Central memory CD8-positive, alpha-beta T cell (primary cell): ENCODE results near the gene ASB8.
A peak's percentile ranks its signal among the peaks of the same experiment; 100 is the strongest.
"Not testable (repeated sequence)": the region's sequence is repeated elsewhere in the genome, so short reads cannot be mapped to it uniquely, and the experiment has no call there.

Experiments
- ATAC-seq: fragments of 150-1000 bp; cut with Tn5 transposase; replicated peaks from 2 replicates; pipeline ENCODE4 v1.10.0; 2022; ENCODE audit warnings: mild to moderate bottlenecking, moderate FRiP score, moderate number of reproducible peaks; ENCODE audit not compliant: poor library complexity, severe bottlenecking; ENCODE audit errors: extremely low read depth
- DNase-seq, 2 donors: peaks; one replicate each; pipeline ENCODE4 v3.0.0; 2021; ENCODE audit warnings: low spot score in 2 of 2
- H3K27ac Mint-ChIP-seq: one replicate; pipeline ENCODE4 v1.8.0; 2022; ENCODE audit warnings: low read depth, mild to moderate bottlenecking, moderate library complexity, mixed read lengths
- H3K27me3 Mint-ChIP-seq: one replicate; pipeline ENCODE4 v1.8.0; 2022; ENCODE audit warnings: mixed read lengths
- H3K36me3 Mint-ChIP-seq: one replicate; pipeline ENCODE4 v1.8.0; 2022; ENCODE audit warnings: mild to moderate bottlenecking, moderate library complexity, mixed read lengths; ENCODE audit not compliant: insufficient read depth
- H3K4me1 Mint-ChIP-seq: one replicate; pipeline ENCODE4 v1.8.0; 2022; ENCODE audit warnings: mixed read lengths
- H3K4me3 Mint-ChIP-seq: one replicate; pipeline ENCODE4 v1.8.0; 2022; ENCODE audit warnings: mild to moderate bottlenecking, moderate library complexity, mixed read lengths
- H3K9me3 Mint-ChIP-seq: one replicate; pipeline ENCODE4 v1.8.0; 2022; ENCODE audit warnings: mixed read lengths

Gene ASB8

GRCh38 chr12:48123169-48123568 is 34.1 kb downstream of the ASB8 start:
- Mint-ChIP-seq H3K4me1 (peaks cover 13% of the 10 kb centered on the region), H3K27me3 (peaks cover 7% of the 10 kb centered on the region), H3K27ac (no peak overlapping the region), H3K4me3 (no peak overlapping the region), H3K9me3 (no peaks in the 10 kb centered on the region), H3K36me3 (peaks cover 4% of the 10 kb centered on the region)
- DNase-seq, result no peak
- ATAC-seq, result no peak

DNA sequence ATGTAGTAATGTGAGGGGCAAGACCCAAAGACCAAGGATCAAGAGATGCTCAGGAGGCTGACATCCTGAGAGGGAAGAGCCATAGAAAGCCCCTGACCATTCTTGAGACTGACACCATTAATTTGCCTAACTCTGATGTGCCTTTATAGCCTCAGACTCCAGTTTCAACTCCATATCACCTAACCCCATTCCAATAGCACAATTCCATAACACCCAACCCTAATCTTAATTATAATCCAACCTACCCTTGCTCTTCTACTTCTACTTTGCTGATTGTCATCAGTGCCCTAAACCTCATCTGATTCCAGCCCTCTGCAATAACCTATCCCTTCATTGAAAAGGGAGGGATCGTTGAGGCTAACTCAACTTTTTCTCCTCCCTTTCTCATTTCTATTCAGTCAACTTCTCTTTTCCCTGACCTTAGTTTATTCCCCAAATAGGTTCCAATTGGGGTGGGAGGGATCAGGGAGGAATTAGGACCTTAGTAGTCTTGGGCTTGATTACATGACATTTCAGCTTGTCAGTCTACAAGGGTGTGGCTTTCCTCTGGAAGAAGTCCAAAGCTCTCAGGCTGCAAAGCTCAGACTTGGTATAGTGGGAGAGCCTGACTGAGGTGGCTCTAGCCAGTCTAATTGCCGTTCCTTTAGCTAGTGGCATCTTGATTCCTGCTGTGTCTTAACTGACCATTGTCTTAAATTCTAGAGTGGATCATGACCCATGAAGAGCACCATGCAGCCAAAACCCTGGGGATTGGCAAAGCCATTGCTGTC is 35.1 kb downstream of the ASB8 start:
- H3K9me3 Mint-ChIP-seq, result no peaks in the 10 kb centered on the region

DNA sequence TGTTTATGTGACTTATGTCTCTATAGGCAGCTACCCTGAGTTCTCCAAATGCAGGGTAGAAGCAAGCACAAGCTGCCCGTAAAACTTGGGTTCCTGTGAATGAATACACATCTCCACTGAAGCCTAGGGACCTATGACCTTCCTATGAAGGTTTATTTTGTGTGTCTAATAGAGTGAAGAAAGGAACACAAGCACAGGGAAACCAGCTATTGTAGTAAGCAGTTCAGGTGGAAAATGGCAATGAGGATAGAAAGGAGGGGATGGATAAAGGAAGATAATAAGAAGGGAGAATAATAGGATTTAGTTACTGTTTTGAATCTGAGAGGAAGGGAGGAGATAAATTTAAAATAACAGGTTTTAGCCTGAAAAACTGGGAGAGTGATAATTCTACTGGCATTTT is 35.8 kb downstream of the ASB8 start:
- ATAC-seq (no peak), DNase-seq (no peak)
- H3K27me3 Mint-ChIP-seq, result peaks cover 7% of the 10 kb centered on the region
- peaks cover 1% of the 10 kb centered on the region for H3K36me3 Mint-ChIP-seq
- H3K4me1 Mint-ChIP-seq, result peaks cover 13% of the 10 kb centered on the region
- H3K4me3 Mint-ChIP-seq, result no peak overlapping the region
- H3K27ac Mint-ChIP-seq, result no peak overlapping the region
- H3K9me3 Mint-ChIP-seq, result no peaks in the 10 kb centered on the region

More for the DNA sequence above, 35.1 kb downstream of the ASB8 start:
- DNase-seq (no peak), ATAC-seq (no peak)
- H3K4me1 Mint-ChIP-seq, result peaks cover 13% of the 10 kb centered on the region
- no peak overlapping the region for H3K27ac Mint-ChIP-seq
- no peak overlapping the region for H3K4me3 Mint-ChIP-seq
- H3K27me3 Mint-ChIP-seq, result peaks cover 7% of the 10 kb centered on the region
- H3K36me3 Mint-ChIP-seq, result peaks cover 1% of the 10 kb centered on the region

- Mint-ChIP-seq H3K27me3 (peaks cover 11% of the 10 kb centered on the region), H3K4me1 (peaks cover 13% of the 10 kb centered on the region), H3K27ac (no peak overlapping the region), H3K4me3 (peak overlapping the region; percentile 93), H3K36me3 (peaks cover 1% of the 10 kb centered on the region), H3K9me3 (no peaks in the 10 kb centered on the region)
- ATAC-seq, result no peak
- no peak for DNase-seq
Measured at GRCh38 chr12:48119834-48120195, 37.5 kb downstream of the ASB8 start.

- Mint-ChIP-seq H3K27ac (peak within 1 kb of the TSS; percentile 68), H3K27me3 (peaks cover 16% of the 10 kb centered on the region), H3K4me3 (peak within 1 kb of the TSS; percentile 93), H3K36me3 (peaks cover 1% of the 10 kb centered on the region), H3K4me1 (peaks cover 13% of the 10 kb centered on the region), H3K9me3 (no peaks in the 10 kb centered on the region)
- DNase-seq, result peak; percentile 22 to 24
- ATAC-seq, result peak; percentile 93
Measured at GRCh38 chr12:48119078-48119833, 38.1 kb downstream of the ASB8 start, which contains the start of gene PFKM. TSS of gene PFKM (plus strand) at chr12:48119364. CDS start at chr12:48122775, 3,411 bp downstream.

GRCh38 chr12:48118284-48118871 is 38.9 kb downstream of the ASB8 start:
- DNase-seq (no peak), ATAC-seq (no peak)
- peaks cover 13% of the 10 kb centered on the region for H3K4me1 Mint-ChIP-seq
- H3K27me3 Mint-ChIP-seq, result peaks cover 20% of the 10 kb centered on the region
- H3K9me3 Mint-ChIP-seq, result no peaks in the 10 kb centered on the region
- H3K27ac Mint-ChIP-seq, result peak overlapping the region; percentile 68
- H3K4me3 Mint-ChIP-seq, result peak overlapping the region; percentile 93
- H3K36me3 Mint-ChIP-seq, result peaks cover 1% of the 10 kb centered on the region

- H3K27me3 Mint-ChIP-seq, result peaks cover 20% of the 10 kb centered on the region
- DNase-seq (no peak), ATAC-seq (no peak)
- no peak overlapping the region for H3K27ac Mint-ChIP-seq
- H3K36me3 Mint-ChIP-seq, result peaks cover 1% of the 10 kb centered on the region
- H3K9me3 Mint-ChIP-seq, result no peaks in the 10 kb centered on the region
- H3K4me1 Mint-ChIP-seq, result peaks cover 13% of the 10 kb centered on the region
- no peak overlapping the region for H3K4me3 Mint-ChIP-seq
Measured at GRCh38 chr12:48115957-48116356, 41.4 kb downstream of the ASB8 start.

- H3K4me3 Mint-ChIP-seq, ATAC-seq, DNase-seq, H3K9me3 Mint-ChIP-seq, H3K4me1 Mint-ChIP-seq, H3K27ac Mint-ChIP-seq, H3K36me3 Mint-ChIP-seq: not testable (repeated sequence)
- peaks cover 14% of the 10 kb centered on the region for H3K27me3 Mint-ChIP-seq
Measured at GRCh38 chr12:48111312-48111693, 46.0 kb downstream of the ASB8 start.

DNA sequence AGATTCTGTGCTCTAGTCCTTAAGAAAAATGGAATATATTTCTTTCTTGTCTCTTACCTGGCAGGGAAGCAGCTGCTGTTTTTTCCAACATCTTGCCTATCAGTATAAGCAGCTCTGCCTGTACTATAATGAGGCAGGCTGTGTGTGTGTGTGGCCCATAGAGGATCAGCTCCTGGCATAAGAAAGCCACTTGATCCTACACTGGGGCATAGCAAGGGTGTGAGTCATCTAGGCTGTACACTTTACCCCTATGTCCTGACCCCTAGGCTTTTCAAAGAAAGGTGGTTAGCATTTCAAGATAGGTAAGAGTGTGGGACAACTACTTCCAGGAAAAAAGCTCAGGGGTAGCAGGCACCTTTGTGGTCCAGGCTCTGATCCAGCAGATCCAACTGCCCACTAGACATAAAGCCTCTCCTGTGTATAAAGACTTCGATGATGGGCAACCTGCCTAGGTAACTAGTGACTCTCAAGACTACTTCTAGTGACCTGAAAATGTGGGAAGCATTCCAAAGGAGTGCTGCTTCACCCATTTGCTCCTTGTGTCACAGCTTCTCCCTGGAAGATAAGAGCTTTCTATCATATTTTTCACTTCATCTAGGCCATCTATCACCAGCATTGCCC is 46.5 kb downstream of the ASB8 start:
- Mint-ChIP-seq H3K9me3 (no peaks in the 10 kb centered on the region), H3K27me3 (peaks cover 14% of the 10 kb centered on the region), H3K36me3 (peaks cover 6% of the 10 kb centered on the region), H3K4me3 (no peak overlapping the region), H3K27ac (no peak overlapping the region), H3K4me1 (peaks cover 7% of the 10 kb centered on the region)
- ATAC-seq, result no peak
- no peak for DNase-seq

DNA sequence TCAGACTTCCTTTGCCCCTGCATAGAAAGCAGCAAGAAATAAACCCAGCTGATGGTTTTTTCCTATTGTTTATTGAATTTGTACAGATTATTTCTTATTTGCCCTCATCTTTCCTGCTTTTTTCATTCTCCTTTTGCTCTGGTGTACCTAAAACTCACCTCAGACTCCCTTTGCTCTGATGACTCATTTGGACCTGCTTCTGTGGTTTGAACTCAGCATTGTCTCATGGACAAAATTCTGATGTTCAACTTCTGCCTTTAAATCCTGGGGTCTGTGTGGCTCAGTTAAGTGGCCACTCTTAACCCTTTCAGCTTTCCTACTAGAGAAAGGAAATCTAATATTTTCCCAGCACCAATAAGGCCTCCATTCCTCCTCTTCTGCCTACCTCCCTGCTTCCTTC is 47.9 kb downstream of the ASB8 start:
- no peaks in the 10 kb centered on the region for H3K9me3 Mint-ChIP-seq
- peaks cover 17% of the 10 kb centered on the region for H3K4me1 Mint-ChIP-seq
- H3K27ac Mint-ChIP-seq, result peak overlapping the region; percentile 5
- ATAC-seq (no peak), DNase-seq (no peak)
- H3K27me3 Mint-ChIP-seq, result peaks cover 6% of the 10 kb centered on the region
- H3K4me3 Mint-ChIP-seq, result no peak overlapping the region
- peaks cover 13% of the 10 kb centered on the region for H3K36me3 Mint-ChIP-seq

DNA sequence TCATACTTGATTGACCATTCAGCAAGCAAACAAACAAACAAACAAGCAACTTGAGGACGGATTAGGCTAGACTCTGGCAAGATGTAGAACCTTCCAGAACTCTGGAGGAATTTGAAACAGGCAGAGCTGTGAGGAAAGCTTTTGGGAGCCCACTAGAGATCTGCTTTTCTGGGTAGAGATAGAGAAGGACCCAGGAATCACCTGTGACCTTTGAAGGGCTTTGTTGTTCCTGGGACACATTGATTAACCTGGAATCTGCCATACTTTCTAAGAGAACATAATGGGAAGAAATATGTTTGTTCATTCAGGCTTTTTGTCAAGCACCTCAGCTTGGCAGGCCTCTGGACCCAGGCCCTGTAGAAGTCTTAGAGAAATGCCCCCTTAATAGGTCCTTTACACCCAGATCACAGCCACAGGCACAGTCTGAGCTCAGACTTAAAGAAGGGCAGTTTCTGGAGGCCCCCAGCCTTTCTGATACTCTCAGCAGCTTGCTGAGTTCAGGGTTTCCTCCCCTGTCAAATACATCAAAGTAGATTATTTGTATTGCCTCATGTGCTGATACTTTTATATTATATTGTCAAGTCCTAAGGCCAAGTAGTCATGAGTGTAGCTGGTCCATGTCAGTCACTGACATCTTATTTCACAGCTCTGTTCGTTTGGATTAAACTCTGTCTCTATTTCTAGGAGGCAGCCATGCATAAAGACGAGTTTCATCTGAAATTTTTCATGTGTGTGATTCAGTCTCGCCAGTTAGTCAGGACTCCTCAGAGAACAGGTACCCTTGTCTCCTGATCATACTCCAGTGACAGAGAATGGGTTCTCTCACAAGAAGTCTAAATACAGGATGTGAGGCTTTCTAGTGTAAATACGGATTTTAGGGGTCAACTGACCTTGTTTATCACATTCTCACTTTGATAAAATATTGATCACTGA is 50.4 kb downstream of the ASB8 start:
- H3K4me1 Mint-ChIP-seq, result peaks cover 34% of the 10 kb centered on the region
- H3K9me3 Mint-ChIP-seq, result no peaks in the 10 kb centered on the region
- ATAC-seq, result no peak

More for the DNA sequence above, 50.4 kb downstream of the ASB8 start:
- DNase-seq, result no peak
- Mint-ChIP-seq H3K27ac (peak overlapping the region; percentile 92), H3K27me3 (no peaks in the 10 kb centered on the region), H3K36me3 (peaks cover 16% of the 10 kb centered on the region), H3K4me3 (peak overlapping the region; percentile 93)
